Neural cell (in vitro differentiated cells): ENCODE measurements around the gene TMEM143. TPM values are rescaled to one million over a fixed set of nuclear protein-coding genes. Genes with fewer than 3 reads are reported as not detected.

Experiments
- H2AFZ ChIP-seq: fragments of 200-600, 300-800 bp; sonication (generic), shearing (Covaris generic); 2 replicates; pipeline ENCODE4 v1.6.0; 2014; ENCODE audit warnings: low read depth, mild to moderate bottlenecking, antibody characterized with exemption, low read length, moderate library complexity
- H3F3A ChIP-seq: fragments of 200-600 bp; shearing (Covaris generic); 2 replicates; pipeline ENCODE4 v1.6.1; 2016; ENCODE audit warnings: mild to moderate bottlenecking, moderate library complexity, mixed read lengths, antibody characterized with exemption, low read length; ENCODE audit not compliant: insufficient read depth, poor library complexity, severe bottlenecking
- H3K27ac ChIP-seq: fragments of 200-600, 300-800 bp; sonication (generic), shearing (Covaris generic); 2 replicates; pipeline ENCODE4 v1.5.1; 2014; ENCODE audit warnings: mild to moderate bottlenecking, low read length, moderate library complexity
- H3K27me3 ChIP-seq: fragments of 300-800, 200-600 bp; sonication (generic), shearing (Covaris generic); 2 replicates; pipeline ENCODE4 v1.6.0; 2014; ENCODE audit warnings: mild to moderate bottlenecking, low read depth, low read length, moderate library complexity; ENCODE audit not compliant: insufficient read depth
- H3K36me3 ChIP-seq: fragments of 300-800, 200-600 bp; sonication (generic), shearing (Covaris generic); 2 replicates; pipeline ENCODE4 v1.5.1; 2014; ENCODE audit warnings: mild to moderate bottlenecking, antibody characterized with exemption, low read length, moderate library complexity; ENCODE audit not compliant: insufficient read depth
- H3K4me2 ChIP-seq: fragments of 300-800, 200-600 bp; sonication (generic), shearing (Covaris generic); 2 replicates; pipeline ENCODE4 v1.6.0; 2014; ENCODE audit warnings: mild to moderate bottlenecking, low read length
- H3K4me3 ChIP-seq: fragments of 300-800, 200-600 bp; sonication (generic), shearing (Covaris generic); 2 replicates; pipeline ENCODE4 v1.5.1; 2014; ENCODE audit warnings: mild to moderate bottlenecking, low read length, moderate library complexity
- H3K79me2 ChIP-seq: fragments of 200-600 bp; shearing (Covaris generic); replicated peaks from 2 replicates; pipeline ENCODE4 v1.6.0; 2014; ENCODE audit warnings: mild to moderate bottlenecking, low read length, moderate library complexity; ENCODE audit not compliant: insufficient read depth
- H3K9ac ChIP-seq: fragments of 300-800, 200-600 bp; sonication (generic), shearing (Covaris generic); 2 replicates; pipeline ENCODE4 v1.6.1; 2016; ENCODE audit warnings: mild to moderate bottlenecking, low read length, mixed read lengths
- H3K9me2 ChIP-seq: fragments of 200-600 bp; shearing (Covaris generic); 2 replicates; pipeline ENCODE4 v1.6.1; 2016; ENCODE audit warnings: mild to moderate bottlenecking, low read length, mixed read lengths; ENCODE audit not compliant: insufficient read depth
- H3K9me3 ChIP-seq: fragments of 200-600, 300-800 bp; sonication (generic), shearing (Covaris generic); 2 replicates; pipeline ENCODE4 v1.6.1; 2016; ENCODE audit warnings: mild to moderate bottlenecking, mixed run types, low read length, moderate library complexity, mixed read lengths
- H4K20me1 ChIP-seq: fragments of 200-600 bp; shearing (Covaris generic); 2 replicates; pipeline ENCODE4 v1.6.1; 2016; ENCODE audit warnings: mild to moderate bottlenecking, mixed run types; ENCODE audit not compliant: insufficient read depth
- EP300 ChIP-seq: fragments of 450-650 bp; conservative IDR thresholded peaks from 2 replicates; pipeline ENCODE4 v1.6.1; 2014; ENCODE audit warnings: antibody characterized with exemption, mild to moderate bottlenecking, moderate library complexity; ENCODE audit not compliant: poor library complexity, severe bottlenecking
- EZH2 ChIP-seq: fragments of 200-600, 300-800 bp; shearing (Covaris generic), sonication (generic); IDR thresholded peaks from 2 replicates; pipeline ENCODE4 v1.6.1; 2014; ENCODE audit warnings: antibody characterized with exemption, low read length, borderline replicate concordance, mild to moderate bottlenecking; ENCODE audit not compliant: insufficient read depth, poor library complexity, severe bottlenecking
- MXI1 ChIP-seq: fragments of 450-650 bp; conservative IDR thresholded peaks from 2 replicates; pipeline ENCODE4 v1.6.1; 2014; ENCODE audit warnings: antibody characterized with exemption, mild to moderate bottlenecking; ENCODE audit not compliant: poor library complexity, severe bottlenecking
- POLR2AphosphoS5 ChIP-seq: IDR thresholded peaks from 2 replicates; pipeline ENCODE4 v1.6.1; 2012
- RAD21 ChIP-seq: fragments of 450-650 bp; conservative IDR thresholded peaks from 2 replicates; pipeline ENCODE4 v1.6.1; 2014; ENCODE audit warnings: antibody characterized with exemption, mild to moderate bottlenecking, moderate library complexity
- SMC3 ChIP-seq: fragments of 450-650 bp; conservative IDR thresholded peaks from 2 replicates; pipeline ENCODE4 v1.6.1; 2014; ENCODE audit warnings: antibody characterized with exemption, mild to moderate bottlenecking, moderate library complexity; ENCODE audit not compliant: poor library complexity
- TAF1 ChIP-seq: IDR thresholded peaks from 2 replicates; pipeline ENCODE4 v1.6.1; 2012; ENCODE audit warnings: low read depth
- polyA plus RNA-seq: library from polyadenylated mRNA; depleted of rRNA; stranded (reverse); fragments of >200 nt; gene quantifications from 2 replicates; pipeline ENCODE4 v1.2.3, GENCODE V29; 2014
- TF ChIP-seq, protein P1 (sequence below): IDR thresholded peaks from 2 replicates; pipeline ENCODE4 v1.6.1; 2012; ENCODE audit warnings: borderline replicate concordance
- TF ChIP-seq, protein P2 (sequence below): fragments of 450-650 bp; IDR thresholded peaks from 2 replicates; pipeline ENCODE4 v1.5.1; 2014; ENCODE audit warnings: antibody characterized with exemption, mild to moderate bottlenecking, moderate library complexity; ENCODE audit not compliant: poor library complexity, severe bottlenecking

Gene TMEM143
- polyA plus RNA-seq, 1 donor from 2014 or later = 4.2 TPM

DNA sequence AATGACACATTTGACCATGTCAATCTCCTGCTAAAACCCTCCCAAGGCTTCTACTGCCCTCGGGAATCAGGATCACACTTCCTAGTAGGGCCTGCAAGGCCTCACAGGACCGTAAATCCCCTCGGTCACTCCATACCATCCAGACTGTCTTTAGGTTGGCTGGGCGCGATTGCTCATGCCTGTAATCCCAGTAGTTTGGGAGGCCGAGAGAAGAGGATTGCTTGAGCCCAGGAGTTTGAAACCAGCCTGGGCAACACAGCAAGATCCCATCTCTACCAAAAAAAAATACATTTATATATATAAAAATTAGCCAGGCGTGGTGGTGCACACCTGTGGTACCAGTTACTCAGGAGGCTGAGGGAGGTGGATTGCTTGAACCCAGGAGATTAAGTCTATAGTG is 15.0 kb downstream of the TMEM143 start:
- Histone ChIP-seq H3F3A (no peaks in the 10 kb centered on the region), H3K4me3 (no peak overlapping the region), H3K9me2 (no peaks in the 10 kb centered on the region), H3K4me2 (no peak overlapping the region), H3K27me3 (no peaks in the 10 kb centered on the region), H4K20me1 (no peaks in the 10 kb centered on the region), H3K79me2 (no peaks in the 10 kb centered on the region), H3K9ac (no peak overlapping the region), H3K27ac (no peak overlapping the region), H3K9me3 (no peaks in the 10 kb centered on the region), H2AFZ (no peak overlapping the region), H3K36me3 (no peaks in the 10 kb centered on the region)
- TF ChIP-seq EP300 (no peak), RAD21 (no peak), POLR2AphosphoS5 (no peak), SMC3 (no peak), MXI1 (no peak), TAF1 (no peak), EZH2 (no peak)
- TF ChIP-seq, protein P1, sequence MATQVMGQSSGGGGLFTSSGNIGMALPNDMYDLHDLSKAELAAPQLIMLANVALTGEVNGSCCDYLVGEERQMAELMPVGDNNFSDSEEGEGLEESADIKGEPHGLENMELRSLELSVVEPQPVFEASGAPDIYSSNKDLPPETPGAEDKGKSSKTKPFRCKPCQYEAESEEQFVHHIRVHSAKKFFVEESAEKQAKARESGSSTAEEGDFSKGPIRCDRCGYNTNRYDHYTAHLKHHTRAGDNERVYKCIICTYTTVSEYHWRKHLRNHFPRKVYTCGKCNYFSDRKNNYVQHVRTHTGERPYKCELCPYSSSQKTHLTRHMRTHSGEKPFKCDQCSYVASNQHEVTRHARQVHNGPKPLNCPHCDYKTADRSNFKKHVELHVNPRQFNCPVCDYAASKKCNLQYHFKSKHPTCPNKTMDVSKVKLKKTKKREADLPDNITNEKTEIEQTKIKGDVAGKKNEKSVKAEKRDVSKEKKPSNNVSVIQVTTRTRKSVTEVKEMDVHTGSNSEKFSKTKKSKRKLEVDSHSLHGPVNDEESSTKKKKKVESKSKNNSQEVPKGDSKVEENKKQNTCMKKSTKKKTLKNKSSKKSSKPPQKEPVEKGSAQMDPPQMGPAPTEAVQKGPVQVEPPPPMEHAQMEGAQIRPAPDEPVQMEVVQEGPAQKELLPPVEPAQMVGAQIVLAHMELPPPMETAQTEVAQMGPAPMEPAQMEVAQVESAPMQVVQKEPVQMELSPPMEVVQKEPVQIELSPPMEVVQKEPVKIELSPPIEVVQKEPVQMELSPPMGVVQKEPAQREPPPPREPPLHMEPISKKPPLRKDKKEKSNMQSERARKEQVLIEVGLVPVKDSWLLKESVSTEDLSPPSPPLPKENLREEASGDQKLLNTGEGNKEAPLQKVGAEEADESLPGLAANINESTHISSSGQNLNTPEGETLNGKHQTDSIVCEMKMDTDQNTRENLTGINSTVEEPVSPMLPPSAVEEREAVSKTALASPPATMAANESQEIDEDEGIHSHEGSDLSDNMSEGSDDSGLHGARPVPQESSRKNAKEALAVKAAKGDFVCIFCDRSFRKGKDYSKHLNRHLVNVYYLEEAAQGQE = no peak
- TF ChIP-seq, protein P2, sequence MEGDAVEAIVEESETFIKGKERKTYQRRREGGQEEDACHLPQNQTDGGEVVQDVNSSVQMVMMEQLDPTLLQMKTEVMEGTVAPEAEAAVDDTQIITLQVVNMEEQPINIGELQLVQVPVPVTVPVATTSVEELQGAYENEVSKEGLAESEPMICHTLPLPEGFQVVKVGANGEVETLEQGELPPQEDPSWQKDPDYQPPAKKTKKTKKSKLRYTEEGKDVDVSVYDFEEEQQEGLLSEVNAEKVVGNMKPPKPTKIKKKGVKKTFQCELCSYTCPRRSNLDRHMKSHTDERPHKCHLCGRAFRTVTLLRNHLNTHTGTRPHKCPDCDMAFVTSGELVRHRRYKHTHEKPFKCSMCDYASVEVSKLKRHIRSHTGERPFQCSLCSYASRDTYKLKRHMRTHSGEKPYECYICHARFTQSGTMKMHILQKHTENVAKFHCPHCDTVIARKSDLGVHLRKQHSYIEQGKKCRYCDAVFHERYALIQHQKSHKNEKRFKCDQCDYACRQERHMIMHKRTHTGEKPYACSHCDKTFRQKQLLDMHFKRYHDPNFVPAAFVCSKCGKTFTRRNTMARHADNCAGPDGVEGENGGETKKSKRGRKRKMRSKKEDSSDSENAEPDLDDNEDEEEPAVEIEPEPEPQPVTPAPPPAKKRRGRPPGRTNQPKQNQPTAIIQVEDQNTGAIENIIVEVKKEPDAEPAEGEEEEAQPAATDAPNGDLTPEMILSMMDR = no peak

DNA sequence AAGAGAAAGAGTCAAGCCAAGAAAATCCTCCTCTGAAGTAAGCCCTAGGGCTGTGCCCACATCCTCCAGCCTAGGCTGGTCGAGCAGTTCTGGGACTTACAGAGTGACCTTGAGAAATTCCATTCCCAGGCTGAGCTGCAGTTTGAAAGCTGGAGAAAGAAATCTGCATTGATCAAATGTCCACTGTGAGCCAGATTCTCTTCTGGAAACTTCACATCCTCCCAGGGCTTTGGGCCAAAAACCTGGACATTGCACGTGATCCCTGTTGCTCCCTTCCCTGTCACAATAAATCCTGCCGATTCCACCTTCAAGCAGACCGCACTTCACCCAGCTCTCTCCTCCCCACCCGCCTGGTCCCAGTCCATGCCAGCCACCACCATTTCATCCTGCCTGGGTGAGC is 15.7 kb downstream of the TMEM143 start:
- Histone ChIP-seq H3K9me3 (no peaks in the 10 kb centered on the region), H3F3A (no peaks in the 10 kb centered on the region), H3K27ac (no peak overlapping the region), H3K4me2 (no peak overlapping the region), H3K36me3 (no peaks in the 10 kb centered on the region), H3K27me3 (no peaks in the 10 kb centered on the region), H4K20me1 (no peaks in the 10 kb centered on the region), H3K9ac (no peak overlapping the region), H3K4me3 (no peak overlapping the region), H3K9me2 (no peaks in the 10 kb centered on the region), H2AFZ (no peak overlapping the region), H3K79me2 (no peaks in the 10 kb centered on the region)
- TF ChIP-seq MXI1 (no peak), EZH2 (no peak), SMC3 (no peak), TAF1 (no peak), RAD21 (no peak), EP300 (no peak)
- TF ChIP-seq, protein P2 = no peak
- TF ChIP-seq, protein P1 = no peak
